ENCODE data around the gene TCEAL3. TPM values are rescaled to one million over a fixed set of nuclear protein-coding genes. Genes with fewer than 3 reads are reported as not detected.
A peak's percentile ranks its signal among the peaks of the same experiment; 100 is the strongest.
"Not testable (repeated sequence)": the region's sequence is repeated elsewhere in the genome, so short reads cannot be mapped to it uniquely, and the experiment has no call there.

The TCEAL3 gene
- total RNA-seq, 2 donors from 2014 or later: 4.1 to 9.1 TPM

GRCh38 chrX:103637604-103638338 is 30.0 kb downstream of the TCEAL3 start:
- no peak overlapping the region for H3K27ac Mint-ChIP-seq
- H3K4me3 Mint-ChIP-seq: no peak overlapping the region
- H3K27me3 Mint-ChIP-seq: peaks cover 2% of the 10 kb centered on the region
- no peaks in the 10 kb centered on the region for H3K4me1 Mint-ChIP-seq
- no peaks in the 10 kb centered on the region for H3K36me3 Mint-ChIP-seq (ENCODE audit: low read depth)
- no peaks in the 10 kb centered on the region for H3K9me3 Mint-ChIP-seq
- ATAC-seq (replicated peaks): peak; percentile 42

- not testable (repeated sequence) for H3K36me3 Mint-ChIP-seq (ENCODE audit: low read depth); H3K27ac Mint-ChIP-seq; H3K4me1 Mint-ChIP-seq; ATAC-seq (replicated peaks); H3K27me3 Mint-ChIP-seq; H3K4me3 Mint-ChIP-seq; H3K9me3 Mint-ChIP-seq
Measured at GRCh38 chrX:103638479-103639346, 30.9 kb downstream of the TCEAL3 start.

- no peaks in the 10 kb centered on the region for H3K9me3 Mint-ChIP-seq
- no peak overlapping the region for H3K4me3 Mint-ChIP-seq
- ATAC-seq (replicated peaks): no peak
- no peaks in the 10 kb centered on the region for H3K36me3 Mint-ChIP-seq (ENCODE audit: low read depth)
- peaks cover 5% of the 10 kb centered on the region for H3K27me3 Mint-ChIP-seq
- H3K27ac Mint-ChIP-seq: no peak overlapping the region
- H3K4me1 Mint-ChIP-seq: no peaks in the 10 kb centered on the region
Measured at GRCh38 chrX:103640401-103641155, 32.8 kb downstream of the TCEAL3 start.

- Mint-ChIP-seq H3K36me3 (ENCODE audit: low read depth) (no peaks in the 10 kb centered on the region), H3K4me3 (no peak overlapping the region), H3K27ac (no peak overlapping the region), H3K4me1 (no peaks in the 10 kb centered on the region), H3K27me3 (peaks cover 5% of the 10 kb centered on the region), H3K9me3 (no peaks in the 10 kb centered on the region)
- ATAC-seq (replicated peaks): no peak
Measured at GRCh38 chrX:103644125-103644524, 36.4 kb downstream of the TCEAL3 start.

GRCh38 chrX:103647630-103648029 is 39.9 kb downstream of the TCEAL3 start:
- Mint-ChIP-seq H3K4me3 (no peak overlapping the region), H3K4me1 (no peaks in the 10 kb centered on the region), H3K9me3 (no peaks in the 10 kb centered on the region), H3K27ac (no peak overlapping the region), H3K27me3 (peaks cover 3% of the 10 kb centered on the region), H3K36me3 (ENCODE audit: low read depth) (no peaks in the 10 kb centered on the region)
- no peak for ATAC-seq (replicated peaks)

GRCh38 chrX:103651151-103651773 is 43.5 kb downstream of the TCEAL3 start:
- Mint-ChIP-seq H3K27ac (no peak overlapping the region), H3K4me1 (no peaks in the 10 kb centered on the region), H3K9me3 (no peaks in the 10 kb centered on the region), H3K27me3 (no peaks in the 10 kb centered on the region), H3K4me3 (no peak overlapping the region), H3K36me3 (ENCODE audit: low read depth) (no peaks in the 10 kb centered on the region)
- ATAC-seq (replicated peaks): no peak

- H3K27me3 Mint-ChIP-seq; H3K27ac Mint-ChIP-seq; H3K9me3 Mint-ChIP-seq; H3K4me1 Mint-ChIP-seq; H3K36me3 Mint-ChIP-seq (ENCODE audit: low read depth); H3K4me3 Mint-ChIP-seq: not testable (repeated sequence)
- peak; percentile 23 for ATAC-seq (replicated peaks)
Measured at GRCh38 chrX:103655230-103656000, 47.7 kb downstream of the TCEAL3 start.

GRCh38 chrX:103656617-103657016 is 48.9 kb downstream of the TCEAL3 start:
- Mint-ChIP-seq H3K9me3 (no peaks in the 10 kb centered on the region), H3K27me3 (peaks cover 5% of the 10 kb centered on the region), H3K4me3 (no peak overlapping the region), H3K36me3 (ENCODE audit: low read depth) (no peaks in the 10 kb centered on the region), H3K4me1 (no peaks in the 10 kb centered on the region), H3K27ac (no peak overlapping the region)
- no peak for ATAC-seq (replicated peaks)

- H3K4me1 Mint-ChIP-seq; H3K27me3 Mint-ChIP-seq; H3K27ac Mint-ChIP-seq; ATAC-seq (replicated peaks); H3K4me3 Mint-ChIP-seq; H3K36me3 Mint-ChIP-seq (ENCODE audit: low read depth); H3K9me3 Mint-ChIP-seq: not testable (repeated sequence)
Measured at GRCh38 chrX:103657066-103657465, 49.3 kb downstream of the TCEAL3 start.

- Mint-ChIP-seq H3K27ac (no peak overlapping the region), H3K36me3 (ENCODE audit: low read depth) (no peaks in the 10 kb centered on the region), H3K27me3 (peaks cover 8% of the 10 kb centered on the region), H3K4me1 (no peaks in the 10 kb centered on the region), H3K4me3 (no peak overlapping the region), H3K9me3 (no peaks in the 10 kb centered on the region)
- ATAC-seq (replicated peaks): no peak
Measured at GRCh38 chrX:103658681-103659433, 51.1 kb downstream of the TCEAL3 start.

GRCh38 chrX:103659460-103659859 is 51.7 kb downstream of the TCEAL3 start:
- H3K4me3 Mint-ChIP-seq; ATAC-seq (replicated peaks); H3K9me3 Mint-ChIP-seq; H3K36me3 Mint-ChIP-seq (ENCODE audit: low read depth); H3K4me1 Mint-ChIP-seq; H3K27ac Mint-ChIP-seq: not testable (repeated sequence)
- H3K27me3 Mint-ChIP-seq: peaks cover 12% of the 10 kb centered on the region
